ENCODE measurements around the gene DDX50.
"Not testable (repeated sequence)": the region's sequence is repeated elsewhere in the genome, so short reads cannot be mapped to it uniquely, and the experiment has no call there.

DDX50 gene

GRCh38 chr10:68900427-68901104 lies 549 bp upstream of the DDX50 start:
- peak; percentile 69 for DNase-seq (ENCODE audit: low spot score)

GRCh38 chr10:68902382-68902781 lies 1.3 kb downstream of the DDX50 start:
- no peak for DNase-seq (ENCODE audit: low spot score)

- no peak for DNase-seq (ENCODE audit: low spot score)
These were observed 23.5 kb downstream of the DDX50 start for GRCh38 chr10:68924593-68924992.

- no peak for DNase-seq (ENCODE audit: low spot score)
These were observed 24.4 kb downstream of the DDX50 start for GRCh38 chr10:68925489-68925888.

- DNase-seq (ENCODE audit: low spot score) = not testable (repeated sequence)
These were observed 28.0 kb downstream of the DDX50 start for GRCh38 chr10:68929157-68929556.

GRCh38 chr10:68929888-68930287 lies 28.8 kb downstream of the DDX50 start:
- DNase-seq (ENCODE audit: low spot score) = not testable (repeated sequence)

GRCh38 chr10:68932860-68933259 lies 31.7 kb downstream of the DDX50 start:
- DNase-seq (ENCODE audit: low spot score) = not testable (repeated sequence)

GRCh38 chr10:68934994-68935393 lies 33.9 kb downstream of the DDX50 start:
- DNase-seq (ENCODE audit: low spot score) = no peak

- DNase-seq (ENCODE audit: low spot score) = peak; percentile 8
These were observed 37.0 kb downstream of the DDX50 start for GRCh38 chr10:68938117-68938516.

DNA sequence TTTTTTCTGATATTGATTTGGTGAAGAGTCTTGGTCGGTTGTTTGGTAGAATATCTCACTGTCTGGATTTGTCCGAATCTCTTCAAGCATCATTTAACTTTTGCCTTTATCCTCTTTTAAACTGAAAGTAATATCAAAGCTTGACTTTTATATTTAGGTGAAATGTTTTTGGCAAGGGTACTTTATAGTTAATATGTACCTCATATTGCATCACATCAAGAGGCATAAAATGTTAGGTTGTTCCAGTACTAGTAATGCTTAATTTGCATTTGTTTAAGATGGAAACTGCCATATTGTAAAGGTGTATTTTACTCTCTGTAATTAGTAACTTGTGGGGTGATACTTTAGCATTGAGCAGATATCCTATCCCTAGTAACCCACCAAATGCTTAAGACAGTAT lies 37.8 kb downstream of the DDX50 start:
- DNase-seq (ENCODE audit: low spot score) = no peak

GRCh38 chr10:68940917-68941316 lies 39.8 kb downstream of the DDX50 start:
- DNase-seq (ENCODE audit: low spot score) = not testable (repeated sequence)

GRCh38 chr10:68950598-68950997 lies 49.5 kb downstream of the DDX50 start:
- no peak for DNase-seq (ENCODE audit: low spot score)

DNA sequence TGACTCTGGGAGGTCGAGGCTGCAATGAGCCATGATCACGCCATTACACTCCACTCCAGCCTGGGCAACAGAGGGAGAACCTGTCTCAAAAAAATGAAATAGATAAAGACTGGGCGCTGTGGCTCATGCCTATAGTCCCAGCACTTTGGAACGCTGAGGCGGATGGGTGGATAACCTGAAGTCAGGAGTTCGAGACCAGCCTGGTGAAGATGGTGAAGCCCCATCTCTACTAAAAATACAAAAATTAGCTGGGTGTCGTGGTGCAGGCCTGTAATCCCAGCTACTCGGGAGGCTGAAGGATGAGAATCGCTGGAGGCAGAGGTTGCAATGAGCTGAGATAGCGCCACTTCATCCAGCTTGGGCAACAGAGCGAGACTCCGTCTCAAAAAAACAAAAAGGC lies 53.8 kb downstream of the DDX50 start:
- no peak for DNase-seq (ENCODE audit: low spot score)

GRCh38 chr10:68955355-68955831 lies 54.3 kb downstream of the DDX50 start:
- peak; percentile 11 for DNase-seq (ENCODE audit: low spot score)

GRCh38 chr10:68955832-68956532 lies 54.9 kb downstream of the DDX50 start, which contains the start of gene DDX21:
Gene DDX21 (plus strand): TSS chr10:68956170. CDS start chr10:68956226, 56 bp downstream.
- peak; percentile 97 for DNase-seq (ENCODE audit: low spot score)

- no peak for DNase-seq (ENCODE audit: low spot score)
These were observed 56.1 kb downstream of the DDX50 start for GRCh38 chr10:68957284-68957615.

DNA sequence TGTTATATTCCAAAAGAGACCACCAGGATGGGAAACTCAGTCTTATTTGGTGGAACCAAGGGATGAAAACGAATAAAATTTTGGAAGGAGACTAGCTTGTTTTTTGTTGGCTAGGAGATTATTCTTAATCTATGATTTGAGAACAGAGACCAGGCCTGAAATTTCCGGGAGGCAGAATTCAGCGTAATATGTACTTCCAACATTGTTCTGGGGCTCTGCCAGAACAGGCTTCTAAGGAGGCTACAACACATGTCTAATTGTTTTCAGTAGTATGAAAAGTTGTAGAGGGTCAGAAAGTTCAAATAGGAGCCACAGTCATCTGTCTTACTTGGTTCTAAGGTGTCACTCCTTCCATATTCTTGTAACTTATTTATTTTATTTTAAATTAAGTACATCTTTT lies 56.5 kb downstream of the DDX50 start:
- DNase-seq (ENCODE audit: low spot score) = no peak

DNA sequence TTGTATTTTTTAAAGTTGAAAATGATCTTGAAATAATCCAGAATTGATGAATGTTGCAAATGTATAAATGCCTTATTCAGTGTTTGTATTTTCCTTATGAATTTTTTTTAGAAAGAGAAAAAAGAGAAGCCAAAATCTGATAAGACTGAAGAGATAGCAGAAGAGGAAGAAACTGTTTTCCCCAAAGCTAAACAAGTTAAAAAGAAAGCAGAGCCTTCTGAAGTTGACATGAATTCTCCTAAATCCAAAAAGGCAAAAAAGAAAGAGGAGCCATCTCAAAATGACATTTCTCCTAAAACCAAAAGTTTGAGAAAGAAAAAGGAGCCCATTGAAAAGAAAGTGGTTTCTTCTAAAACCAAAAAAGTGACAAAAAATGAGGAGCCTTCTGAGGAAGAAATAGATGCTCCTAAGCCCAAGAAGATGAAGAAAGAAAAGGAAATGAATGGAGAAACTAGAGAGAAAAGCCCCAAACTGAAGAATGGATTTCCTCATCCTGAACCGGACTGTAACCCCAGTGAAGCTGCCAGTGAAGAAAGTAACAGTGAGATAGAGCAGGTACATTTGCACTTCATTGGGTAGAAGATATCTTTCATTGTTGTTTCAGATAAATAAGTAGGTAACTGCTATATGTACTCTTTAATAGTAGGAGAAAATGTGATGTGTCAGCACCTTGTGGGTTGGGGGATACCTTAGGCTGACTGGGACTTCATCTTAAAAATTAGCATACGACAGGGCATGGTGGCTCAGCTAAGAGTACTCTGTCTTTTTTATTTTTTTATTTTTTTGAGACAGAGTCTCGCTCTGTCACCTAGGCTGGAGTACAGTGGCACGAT lies 58.8 kb downstream of the DDX50 start:
- no peak for DNase-seq (ENCODE audit: low spot score)

DNA sequence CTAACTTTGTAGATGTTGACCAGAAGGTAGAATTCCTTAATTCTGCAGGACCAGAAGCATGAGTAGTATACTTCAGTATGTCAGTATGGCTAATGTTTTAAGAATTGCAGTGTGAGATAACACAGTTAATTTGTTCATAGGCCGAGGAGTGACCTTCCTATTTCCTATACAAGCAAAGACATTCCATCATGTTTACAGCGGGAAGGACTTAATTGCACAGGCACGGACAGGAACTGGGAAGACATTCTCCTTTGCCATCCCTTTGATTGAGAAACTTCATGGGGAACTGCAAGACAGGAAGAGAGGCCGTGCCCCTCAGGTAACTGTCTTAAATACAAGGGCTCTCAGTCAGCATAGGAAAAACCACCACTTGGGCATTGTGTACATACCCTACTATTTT lies 62.0 kb downstream of the DDX50 start:
- DNase-seq (ENCODE audit: low spot score) = no peak

- DNase-seq (ENCODE audit: low spot score) = no peak
These were observed 72.9 kb downstream of the DDX50 start for GRCh38 chr10:68973975-68974374.

GRCh38 chr10:68975936-68976473 lies 74.9 kb downstream of the DDX50 start:
- DNase-seq (ENCODE audit: low spot score) = not testable (repeated sequence)

DNA sequence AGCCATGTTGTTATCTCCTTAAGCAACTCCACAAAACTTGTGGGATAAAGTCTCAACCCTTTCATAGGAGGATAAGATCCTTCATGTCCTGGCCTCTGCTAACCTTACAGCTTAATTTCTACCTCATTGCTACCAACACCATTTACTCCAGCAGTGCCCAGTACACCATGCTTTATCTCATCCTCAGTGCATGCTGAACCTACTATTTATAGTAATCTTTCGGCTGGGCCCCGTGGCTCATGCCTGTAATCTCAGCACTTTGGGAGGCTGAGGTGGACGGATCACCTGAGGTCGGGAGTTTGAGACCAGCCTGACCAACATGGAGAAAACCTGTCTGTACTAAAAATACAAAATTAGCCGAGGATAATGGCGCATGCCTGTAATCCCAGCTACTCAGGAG lies 78.6 kb downstream of the DDX50 start:
- not testable (repeated sequence) for DNase-seq (ENCODE audit: low spot score)

All from AG20443 (cell line).